ENCODE measurements around the gene DDAH1.

Gene DDAH1

GRCh38 chr1:85440612-85441011, 24.3 kb downstream of the DDAH1 start:
- no peak for DNase-seq (ENCODE audit: low read depth)

DNA sequence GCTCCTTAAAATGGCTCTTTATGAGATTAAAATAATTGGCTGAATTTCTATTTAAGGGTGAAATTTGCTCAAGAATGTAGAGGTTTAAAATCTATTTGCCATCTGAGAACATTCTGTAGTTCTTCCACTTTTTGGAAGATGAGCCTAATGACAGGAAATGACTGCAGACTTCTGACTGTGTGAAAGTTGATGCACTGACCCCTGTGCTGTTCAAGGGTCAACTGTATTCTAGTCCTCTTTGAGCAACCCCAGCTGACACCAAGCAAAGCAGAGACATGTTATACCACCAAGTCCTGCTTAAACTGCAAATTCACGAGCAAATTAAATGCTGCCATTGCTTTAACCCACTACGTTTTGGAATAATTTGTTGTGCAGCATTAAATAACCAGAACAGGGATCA, 26.6 kb downstream of the DDAH1 start:
- no peak for DNase-seq (ENCODE audit: low read depth)

DNA sequence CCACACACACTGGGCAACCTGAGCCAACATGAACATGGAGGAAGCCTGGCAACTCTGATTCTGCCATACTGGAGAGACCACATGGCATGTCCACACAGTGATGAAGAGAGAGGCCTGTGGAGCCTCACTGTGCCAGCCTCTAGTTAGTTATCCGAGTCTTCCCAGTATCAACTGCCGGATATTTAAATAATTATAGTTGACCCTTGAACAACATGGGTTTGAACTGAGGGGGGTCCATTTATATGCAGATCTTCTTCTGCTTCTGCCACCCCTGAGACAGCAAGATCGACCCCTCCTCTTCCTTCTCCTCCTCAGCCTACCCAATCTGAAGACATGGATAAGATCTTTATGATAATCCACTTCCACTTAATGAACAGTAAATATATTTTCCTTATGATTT, 27.8 kb downstream of the DDAH1 start:
- DNase-seq (ENCODE audit: low read depth) = no peak

GRCh38 chr1:85433096-85433495, 31.9 kb downstream of the DDAH1 start:
- no peak for DNase-seq (ENCODE audit: low read depth)

GRCh38 chr1:85428471-85429089, 36.4 kb downstream of the DDAH1 start:
- no peak for DNase-seq (ENCODE audit: low read depth)

- DNase-seq (ENCODE audit: low read depth) = no peak
Measured at GRCh38 chr1:85427849-85428248, 37.1 kb downstream of the DDAH1 start.

DNA sequence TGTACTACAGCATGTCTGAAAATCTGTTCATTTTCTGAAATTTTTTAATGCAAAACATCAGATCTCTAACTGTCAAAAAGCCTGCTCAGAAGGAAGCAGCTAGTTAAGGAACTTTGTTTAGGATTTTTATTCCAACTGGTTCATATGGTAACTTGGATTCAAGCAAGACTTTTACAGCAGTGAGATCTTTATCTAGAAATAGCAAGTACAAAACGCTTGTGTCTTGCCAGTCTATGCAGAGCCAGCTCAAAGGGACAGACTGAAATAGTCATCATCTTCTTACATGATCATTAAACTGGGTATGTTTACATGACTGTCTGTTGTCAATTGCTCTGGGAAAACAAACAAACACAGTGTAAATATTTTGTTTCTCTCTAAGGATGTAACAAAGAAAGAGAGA, 37.6 kb downstream of the DDAH1 start:
- DNase-seq (ENCODE audit: low read depth) = no peak

- DNase-seq (ENCODE audit: low read depth) = no peak
Measured at GRCh38 chr1:85421179-85421578, 43.8 kb downstream of the DDAH1 start.

DNA sequence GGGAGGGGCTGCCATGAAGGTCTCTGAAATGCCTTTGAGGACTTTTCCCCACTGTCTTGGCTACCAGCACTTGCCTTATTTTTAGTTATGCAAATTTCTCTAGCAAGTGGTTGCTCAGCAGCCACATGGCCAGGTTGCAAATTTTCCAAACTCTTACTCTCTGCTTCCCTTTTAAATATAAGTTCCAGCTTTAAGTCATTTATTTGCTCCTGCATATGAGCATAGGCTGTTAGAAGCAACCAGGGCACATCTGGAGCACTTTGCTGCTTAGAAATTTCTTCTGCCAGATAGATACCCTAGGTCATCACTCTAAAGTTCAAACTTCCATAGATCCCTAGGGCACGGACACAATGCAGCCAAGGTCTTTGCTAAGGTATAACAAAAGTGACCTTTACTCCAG, 44.8 kb downstream of the DDAH1 start:
- no peak for DNase-seq (ENCODE audit: low read depth)

DNA sequence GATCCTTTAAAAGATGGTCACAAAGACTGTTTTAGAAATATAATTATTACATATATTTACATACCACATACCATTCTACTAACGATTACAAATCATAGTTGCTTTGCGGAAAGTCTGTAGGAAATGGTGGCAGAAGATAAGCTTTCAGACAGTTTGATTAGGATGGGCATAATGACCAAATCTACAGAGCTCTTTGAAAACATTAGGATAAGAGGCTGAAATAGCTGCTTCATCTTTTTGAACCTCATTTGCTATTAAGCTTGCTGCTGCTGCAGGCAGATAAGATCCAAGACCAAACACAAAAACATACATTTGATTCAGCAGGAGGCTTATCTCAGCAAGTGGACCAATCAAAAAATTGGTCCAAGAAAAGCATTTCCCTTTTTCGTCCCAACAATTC, 47.1 kb downstream of the DDAH1 start:
- no peak for DNase-seq (ENCODE audit: low read depth)

DNA sequence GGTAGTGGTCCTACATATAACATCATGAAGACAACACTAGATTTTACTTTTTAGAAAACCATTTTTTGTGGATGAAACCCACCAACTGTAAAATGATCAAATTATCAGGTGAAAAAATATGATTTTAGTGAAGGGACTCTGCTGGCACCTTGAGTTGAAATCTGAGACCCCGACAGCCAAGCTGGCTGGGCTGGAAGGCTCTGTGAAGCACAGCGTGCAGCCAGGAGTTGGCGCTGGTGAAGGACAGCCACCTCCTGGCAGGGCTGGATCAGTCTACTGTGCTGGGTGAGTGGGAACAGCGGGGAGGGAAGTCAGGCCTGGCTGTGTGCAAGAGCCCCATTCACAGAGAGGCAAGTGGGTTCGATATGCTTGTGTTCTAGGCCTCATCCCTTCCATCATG, 47.9 kb downstream of the DDAH1 start:
- no peak for DNase-seq (ENCODE audit: low read depth)

DNA sequence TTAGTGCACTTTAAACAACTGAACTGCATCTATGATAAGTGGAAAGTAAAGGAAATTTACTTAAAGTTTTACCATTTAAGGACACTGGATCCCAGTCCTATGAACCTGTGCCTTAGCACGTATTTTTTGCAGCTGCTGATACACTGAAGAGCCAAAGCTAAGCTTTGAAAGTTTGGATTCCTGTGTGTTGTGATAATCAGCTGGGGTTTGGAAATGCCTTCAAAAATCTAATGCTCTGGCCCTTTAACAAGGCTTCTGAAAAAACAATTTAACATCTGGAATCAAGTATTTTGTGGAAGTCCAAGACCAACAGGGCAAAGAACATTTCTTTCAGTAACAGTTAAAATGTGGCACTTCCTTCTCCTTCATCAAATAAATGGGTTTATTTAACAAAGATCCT, 51.8 kb downstream of the DDAH1 start:
- no peak for DNase-seq (ENCODE audit: low read depth)

DNA sequence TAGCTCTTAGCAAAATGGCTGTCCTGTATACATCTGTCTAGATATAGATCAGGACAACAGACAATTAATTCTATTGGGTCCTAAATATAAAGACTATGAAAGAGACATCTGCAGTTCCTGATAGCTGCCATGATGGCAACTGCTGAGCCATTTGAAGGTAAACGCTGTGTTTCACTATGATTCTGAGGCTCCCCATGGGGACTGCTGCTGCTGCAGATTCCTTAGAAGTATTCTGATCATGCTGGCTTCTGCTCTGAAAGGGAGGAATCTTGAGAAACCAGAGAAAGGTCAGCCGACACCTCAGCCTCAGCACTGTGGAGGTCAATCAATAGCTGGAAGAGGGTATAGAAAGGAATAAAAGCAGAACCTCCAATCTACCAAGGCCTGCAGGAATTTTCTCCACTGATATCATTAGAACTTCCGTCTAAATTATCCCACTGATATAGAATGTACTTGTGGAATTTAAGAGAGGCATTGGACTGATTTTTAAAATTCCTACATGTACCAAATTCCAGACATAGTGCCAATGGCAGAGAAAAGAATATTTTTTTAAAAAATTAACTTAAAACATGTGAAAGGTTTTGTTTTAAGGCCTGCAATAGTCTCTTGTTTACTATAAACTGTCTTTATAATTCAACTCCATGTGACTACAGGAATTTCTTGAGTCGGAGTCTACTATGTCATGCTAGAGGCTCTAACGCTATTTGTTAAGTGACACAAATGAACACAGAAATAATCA, 53.2 kb downstream of the DDAH1 start:
- no peak for DNase-seq (ENCODE audit: low read depth)

DNA sequence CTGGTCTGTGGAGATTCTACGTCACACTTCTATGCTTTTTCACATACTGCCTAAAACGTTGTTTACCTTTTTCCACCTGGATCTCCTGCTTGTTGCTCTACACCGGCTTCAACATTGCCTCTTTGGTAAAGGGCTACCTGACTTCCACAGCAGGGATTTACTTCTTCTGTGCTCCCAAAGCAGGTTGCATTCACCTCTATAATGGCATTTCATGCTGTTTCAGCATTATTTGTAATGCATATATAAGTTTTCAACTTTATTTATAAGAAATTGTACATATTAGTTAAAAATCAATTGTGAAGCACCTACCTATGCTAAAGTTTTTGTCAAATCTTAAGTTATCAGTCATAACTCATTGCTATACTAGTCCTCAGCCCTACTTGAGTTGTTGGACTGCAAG, 55.4 kb downstream of the DDAH1 start:
- no peak for DNase-seq (ENCODE audit: low read depth)

GRCh38 chr1:85407746-85408377, 57.1 kb downstream of the DDAH1 start:
- no peak for DNase-seq (ENCODE audit: low read depth)

DNA sequence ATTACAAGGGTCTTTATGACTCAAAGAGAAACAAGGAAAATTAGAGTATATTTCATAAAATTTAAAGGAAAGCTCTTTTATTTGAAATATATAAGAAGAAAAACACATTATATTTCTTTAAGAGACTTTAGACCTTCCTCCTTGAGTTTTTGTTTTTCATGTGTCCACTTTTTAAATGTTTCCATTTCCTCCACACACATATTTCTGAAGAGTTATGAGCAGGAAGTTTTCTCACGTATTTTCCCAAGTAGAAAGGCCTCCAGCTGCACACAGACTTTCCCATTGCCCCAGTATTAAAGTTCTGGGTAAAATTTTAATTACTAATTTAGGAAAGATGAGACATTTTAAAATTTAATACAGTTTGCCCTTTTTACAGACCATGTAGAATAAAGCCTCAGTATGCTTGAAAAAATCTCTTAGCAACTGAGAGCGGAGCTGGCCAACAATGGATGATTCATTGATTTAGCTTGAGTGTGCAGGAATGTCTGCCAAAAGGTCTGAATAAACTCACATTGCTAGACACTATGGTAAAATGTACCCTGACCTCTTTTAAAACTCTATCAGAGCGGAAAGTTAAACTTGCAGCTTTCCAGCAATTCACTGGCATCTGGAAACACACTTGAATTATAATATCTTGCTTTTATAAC, 57.9 kb downstream of the DDAH1 start:
- DNase-seq (ENCODE audit: low read depth) = no peak

DNA sequence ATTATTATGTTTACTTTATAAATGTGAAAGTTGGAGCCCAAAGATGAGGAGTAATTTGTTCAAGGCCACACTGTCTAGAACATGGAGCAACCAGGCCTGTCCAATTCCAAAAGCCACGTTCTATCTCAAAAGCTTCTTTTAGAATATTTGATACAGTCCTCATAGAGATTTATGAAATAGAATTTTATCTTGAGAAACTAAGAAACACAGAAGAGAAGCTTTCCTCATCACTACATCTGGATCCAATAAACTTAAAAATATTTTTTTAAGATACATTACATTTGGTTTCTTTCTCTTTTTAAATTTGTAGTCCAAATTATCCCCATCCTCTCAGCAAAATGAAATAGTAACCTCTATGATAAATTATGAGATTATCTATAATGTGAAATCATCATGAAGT, 58.9 kb downstream of the DDAH1 start:
- DNase-seq (ENCODE audit: low read depth) = no peak

GRCh38 chr1:85404408-85404807, 60.6 kb downstream of the DDAH1 start:
- no peak for DNase-seq (ENCODE audit: low read depth)

- no peak for DNase-seq (ENCODE audit: low read depth)
Measured at GRCh38 chr1:85398391-85399064, 66.4 kb downstream of the DDAH1 start.

- no peak for DNase-seq (ENCODE audit: low read depth)
Measured at GRCh38 chr1:85397490-85398032, 67.4 kb downstream of the DDAH1 start.

DNA sequence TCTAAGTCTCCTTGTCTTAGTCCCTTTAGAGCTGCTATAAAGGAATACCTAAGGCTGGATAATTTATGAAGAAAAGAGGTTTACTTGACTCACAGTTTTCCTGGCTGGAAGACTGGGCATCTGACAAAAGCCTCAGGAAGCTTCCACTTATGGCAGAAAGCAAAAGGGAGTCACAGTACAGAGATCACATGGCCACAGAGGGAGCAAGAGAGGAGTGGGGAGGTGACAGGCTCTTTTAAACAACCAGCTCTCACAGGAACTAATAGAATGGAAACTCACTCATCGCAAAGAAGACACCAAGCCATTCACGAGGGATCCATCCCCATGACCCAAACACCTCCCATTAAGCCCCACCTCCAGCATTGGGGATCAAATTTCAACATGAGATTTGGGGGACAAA, 68.8 kb downstream of the DDAH1 start:
- no peak for DNase-seq (ENCODE audit: low read depth)

DNA sequence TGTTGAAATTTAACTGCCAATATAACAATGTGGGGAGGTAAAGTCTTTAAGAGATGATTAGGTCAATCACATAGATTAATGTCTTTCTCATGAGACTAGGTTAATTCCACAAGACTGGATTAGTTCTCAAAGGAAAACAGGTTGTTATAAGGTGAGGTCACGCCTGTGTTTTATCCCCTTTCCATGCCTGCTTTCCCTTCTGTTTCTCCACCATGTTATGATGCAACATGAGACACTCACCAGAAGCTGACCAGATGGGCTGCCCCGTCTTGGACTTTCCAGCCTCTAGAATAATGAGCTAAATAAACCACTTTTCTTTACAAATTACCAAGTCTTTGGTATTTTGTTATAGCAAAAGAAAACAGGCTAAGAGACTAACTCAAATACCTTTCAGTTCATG, 70.8 kb downstream of the DDAH1 start:
- DNase-seq (ENCODE audit: low read depth) = no peak
